HEK293T (cell line): ENCODE data around the gene OSER1.

ENCODE experiments used
- CTCF ChIA-PET: fragments of 350-600 bp; formaldehyde crosslinking; extraction: SDS; loops from one replicate; lab custom pipeline; 2021; ENCODE audit warnings: antibody characterized with exemption, inconsistent platforms; lab: Yijun Ruan, JAX
- POLR2A ChIA-PET: fragments of 350-600 bp; formaldehyde crosslinking; extraction: SDS; loops from one replicate; lab custom pipeline; 2020; ENCODE audit warnings: antibody characterized with exemption, inconsistent platforms; lab: Yijun Ruan, JAX
- DNase-seq: peaks from one replicate; pipeline ENCODE4 v3.0.0; 2012; ENCODE audit warnings: mixed read lengths; ENCODE audit errors: extremely low spot score
- ARNT ChIP-seq: fragments of 450-650 bp; IDR thresholded peaks from 2 replicates; pipeline ENCODE4 v1.6.1; 2017; ENCODE audit warnings: mild to moderate bottlenecking
- BHLHE40 ChIP-seq: fragments of 450-650 bp; IDR thresholded peaks from 2 replicates; pipeline ENCODE4 v1.6.1; 2016; ENCODE audit warnings: mild to moderate bottlenecking, moderate library complexity, borderline replicate concordance
- CTBP1 ChIP-seq: fragments of 450-650 bp; IDR thresholded peaks from 2 replicates; pipeline ENCODE4 v1.6.1; 2016; ENCODE audit warnings: borderline replicate concordance
- ELF4 ChIP-seq: fragments of 450-650 bp; IDR thresholded peaks from 2 replicates; pipeline ENCODE4 v1.6.1; 2017; ENCODE audit warnings: antibody characterized with exemption
- FOXA1 ChIP-seq: fragments of 450-650 bp; IDR thresholded peaks from 2 replicates; pipeline ENCODE4 v1.6.1; 2016; ENCODE audit warnings: mild to moderate bottlenecking
- FOXK2 ChIP-seq: fragments of 450-650 bp; IDR thresholded peaks from 2 replicates; pipeline ENCODE4 v1.6.1; 2016; ENCODE audit warnings: mild to moderate bottlenecking
- FOXM1 ChIP-seq: fragments of 450-650 bp; IDR thresholded peaks from 2 replicates; pipeline ENCODE4 v1.6.1; 2017; ENCODE audit warnings: mild to moderate bottlenecking, borderline replicate concordance
- HDGF ChIP-seq: fragments of 450-650 bp; IDR thresholded peaks from 2 replicates; pipeline ENCODE4 v1.6.1; 2017; ENCODE audit warnings: antibody characterized with exemption, borderline replicate concordance
- L3MBTL2 ChIP-seq: fragments of 450-650 bp; conservative IDR thresholded peaks from 2 replicates; pipeline ENCODE4 v1.6.1; 2016; ENCODE audit warnings: mild to moderate bottlenecking
- LEF1 ChIP-seq: fragments of 450-650 bp; IDR thresholded peaks from 2 replicates; pipeline ENCODE4 v1.6.1; 2017; ENCODE audit warnings: mild to moderate bottlenecking, borderline replicate concordance
- NFRKB ChIP-seq: fragments of 450-650 bp; IDR thresholded peaks from 2 replicates; pipeline ENCODE4 v1.6.1; 2016; ENCODE audit warnings: mild to moderate bottlenecking, moderate library complexity
- SP1 ChIP-seq: fragments of 450-650 bp; IDR thresholded peaks from 2 replicates; pipeline ENCODE4 v1.6.1; 2017
- SUZ12 ChIP-seq: fragments of 450-650 bp; IDR thresholded peaks from 2 replicates; pipeline ENCODE4 v1.6.1; 2016; ENCODE audit warnings: mild to moderate bottlenecking
- TARDBP ChIP-seq: fragments of 450-650 bp; IDR thresholded peaks from 2 replicates; pipeline ENCODE4 v1.6.1; 2016
- ZNF384 ChIP-seq: fragments of 450-650 bp; IDR thresholded peaks from 2 replicates; pipeline ENCODE4 v1.6.1; 2016
- TF ChIP-seq, protein P1 (sequence below): fragments of 450-650 bp; IDR thresholded peaks from 2 replicates; pipeline ENCODE4 v1.6.1; 2016

OSER1 gene

GRCh38 chr20:44215125-44215524 lies 4.6 kb upstream of the OSER1 start:
- peak; percentile 61 for DNase-seq
- TF ChIP-seq L3MBTL2 (no peak), FOXA1 (no peak), NFRKB (no peak), LEF1 (no peak), BHLHE40 (no peak), ELF4 (no peak), ARNT (no peak), TARDBP (no peak), FOXM1 (no peak), SUZ12 (no peak)
- CTCF ChIA-PET, result interaction anchor here (0.7 kb wide), 1 partner anchor 86 kb away, joined by 5 read pairs; no protein-coding TSS in a partner anchor
- POLR2A ChIA-PET, result no interaction called here

- ChIA-PET CTCF (interaction anchor here (0.9 to 1.2 kb wide), 2 partner anchors 96 to 171 kb away, joined by 3 to 4 read pairs; no protein-coding TSS in a partner anchor), POLR2A (interaction anchor here (1.1 kb wide), 1 partner anchor 98 kb away, joined by 3 read pairs; the partner anchor contains the start of gene FITM2)
- no peak for DNase-seq
- TF ChIP-seq FOXK2, result no peak
- TF ChIP-seq ZNF384, result no peak
- no peak for TF ChIP-seq TARDBP
- TF ChIP-seq L3MBTL2, result no peak
- TF ChIP-seq FOXA1, result no peak
- no peak for TF ChIP-seq ELF4
- TF ChIP-seq SUZ12, result no peak
- no peak for TF ChIP-seq ARNT
- TF ChIP-seq LEF1, result no peak
- TF ChIP-seq FOXM1, result no peak
- TF ChIP-seq SP1, result no peak
- TF ChIP-seq, protein P1, sequence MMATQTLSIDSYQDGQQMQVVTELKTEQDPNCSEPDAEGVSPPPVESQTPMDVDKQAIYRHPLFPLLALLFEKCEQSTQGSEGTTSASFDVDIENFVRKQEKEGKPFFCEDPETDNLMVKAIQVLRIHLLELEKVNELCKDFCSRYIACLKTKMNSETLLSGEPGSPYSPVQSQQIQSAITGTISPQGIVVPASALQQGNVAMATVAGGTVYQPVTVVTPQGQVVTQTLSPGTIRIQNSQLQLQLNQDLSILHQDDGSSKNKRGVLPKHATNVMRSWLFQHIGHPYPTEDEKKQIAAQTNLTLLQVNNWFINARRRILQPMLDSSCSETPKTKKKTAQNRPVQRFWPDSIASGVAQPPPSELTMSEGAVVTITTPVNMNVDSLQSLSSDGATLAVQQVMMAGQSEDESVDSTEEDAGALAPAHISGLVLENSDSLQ, result no peak
- TF ChIP-seq BHLHE40, result no peak
- TF ChIP-seq CTBP1, result no peak
- no peak for TF ChIP-seq HDGF
- no peak for TF ChIP-seq NFRKB
These were observed 2.2 kb upstream of the OSER1 start for GRCh38 chr20:44212792-44213191.

DNA sequence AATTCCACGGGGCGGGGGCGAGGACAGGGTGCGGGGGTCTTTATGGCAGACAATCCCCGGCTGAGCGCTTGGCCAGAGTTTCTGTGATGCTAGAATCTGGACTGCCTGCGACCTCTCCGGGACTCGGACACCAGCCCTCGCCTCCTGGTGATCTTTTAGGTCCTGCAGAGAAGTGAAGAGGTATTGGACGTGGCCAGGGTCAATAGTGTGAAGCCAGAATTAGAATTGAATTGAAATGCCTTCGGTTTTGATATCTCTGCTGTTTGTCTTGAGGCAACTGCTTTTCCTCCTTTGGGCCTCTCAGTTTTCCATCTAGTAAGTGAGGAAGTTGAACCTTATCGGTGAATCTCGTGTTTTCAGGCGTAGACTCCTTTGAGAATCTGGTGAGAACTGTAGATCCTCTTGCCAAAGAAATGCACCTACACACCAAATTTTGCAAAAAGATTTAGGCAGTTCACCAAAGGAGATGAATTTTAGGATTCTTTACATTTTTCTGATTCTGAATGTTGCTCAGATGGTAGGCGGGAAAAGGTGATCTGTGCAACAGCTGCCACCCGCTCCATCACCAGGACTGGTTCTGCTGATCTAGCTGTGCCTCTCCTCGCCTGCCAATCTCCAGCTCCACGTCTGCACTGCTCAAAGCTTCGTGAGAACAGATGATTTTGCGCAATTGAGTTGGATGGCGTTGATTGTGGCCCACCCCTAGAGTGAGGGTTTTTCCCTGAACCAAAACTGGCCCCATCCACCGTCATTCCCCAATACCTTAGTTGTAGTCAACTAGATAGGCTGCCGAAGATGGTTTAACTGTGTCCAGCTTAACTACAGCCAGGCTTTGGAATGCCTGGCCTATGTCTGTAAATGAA lies 837 bp upstream of the OSER1 start:
- CTCF ChIA-PET, result no interaction called here
- POLR2A ChIA-PET, result interaction anchor here (1.1 to 1.5 kb wide), 2 partner anchors 14 to 100 kb away, joined by 3 to 5 read pairs; partner anchors contain the start of gene FITM2
- no peak for DNase-seq
- TF ChIP-seq ARNT, result no peak
- TF ChIP-seq, protein P1, result 0 out of 2 replicates have a peak, but pooled peaks have one; percentile 11

DNA sequence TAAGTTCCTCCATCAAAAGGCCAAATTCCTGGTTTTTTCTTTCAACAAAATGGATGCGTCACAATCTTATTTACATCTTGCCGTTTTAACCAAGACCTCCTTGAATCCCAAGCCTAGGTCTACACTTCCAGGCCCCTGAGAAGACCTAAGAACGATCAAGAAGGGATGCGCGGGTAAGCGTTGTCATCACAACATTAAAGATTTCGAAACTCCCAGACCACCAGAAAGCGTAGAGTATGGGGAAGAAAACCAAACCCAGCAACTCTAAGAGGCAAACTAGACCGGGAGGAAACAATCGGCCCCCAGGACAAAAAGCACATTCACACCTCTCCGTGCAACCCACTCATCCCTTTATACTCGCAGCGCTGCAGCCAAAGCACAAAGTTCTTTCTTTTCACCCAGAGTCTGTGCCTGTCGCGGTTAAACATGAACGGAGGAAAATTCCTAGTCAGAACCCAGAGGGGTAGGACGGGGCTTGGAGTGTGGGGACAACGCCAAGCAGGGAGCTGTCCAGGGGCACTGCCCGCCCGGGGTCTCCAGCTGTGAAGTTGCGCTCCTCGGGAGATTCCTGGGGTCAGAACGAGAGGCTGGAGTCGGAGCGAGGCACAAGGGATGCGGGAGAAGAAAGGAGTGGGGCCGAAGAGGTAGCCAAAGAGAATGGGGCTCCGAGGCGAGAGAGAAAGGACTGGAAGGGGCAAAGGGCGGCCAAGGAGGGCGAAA lies 725 bp downstream of the OSER1 start:
- CTCF ChIA-PET, result interaction anchor here (0.8 kb wide), 1 partner anchor 101 kb away, joined by 3 read pairs; the partner anchor contains the start of gene FITM2

GRCh38 chr20:44208770-44209169 lies 1.8 kb downstream of the OSER1 start:
- no peak for DNase-seq
- ChIA-PET CTCF (interaction anchor here (0.5 to 0.8 kb wide), 2 partner anchors 19 to 102 kb away, joined by 3 read pairs; partner anchors contain the start of gene FITM2), POLR2A (no interaction called here)
- TF ChIP-seq NFRKB (no peak), L3MBTL2 (no peak), SUZ12 (no peak), ELF4 (no peak), FOXA1 (no peak)
- TF ChIP-seq, protein P1, result peak; percentile 58

More for the DNA sequence above, 725 bp downstream of the OSER1 start:
- POLR2A ChIA-PET, result interaction anchor here (1.0 to 1.5 kb wide), 2 partner anchors 12 to 14 kb away, joined by 3 to 5 read pairs; no protein-coding TSS in a partner anchor
- no peak for DNase-seq
- TF ChIP-seq SUZ12 (no peak), HDGF (no peak), BHLHE40 (no peak), SP1 (no peak), CTBP1 (no peak), TARDBP (no peak), NFRKB (no peak), ARNT (no peak), L3MBTL2 (no peak; the same call in 1 of the 2 replicates)
- TF ChIP-seq, protein P1, result no peak
